RWPE2 (cell line): ENCODE measurements around the gene TECPR1.
A peak's percentile ranks its signal among the peaks of the same experiment; 100 is the strongest.

Experiments used
- ATAC-seq: fragments of 200-7000 bp; cut with Tn5 transposase; 3 replicates; pipeline ENCODE4 v1.9.1; 2021; ENCODE audit warnings: low read depth
- DNase-seq: peaks from one replicate; pipeline ENCODE4 v3.0.0-alpha.2; 2020; ENCODE audit warnings: low spot score
- H3K27ac ChIP-seq: fragments of 450-650 bp; 2 replicates; pipeline ENCODE4 v1.5.1; 2017; ENCODE audit warnings: mild to moderate bottlenecking; ENCODE audit not compliant: poor library complexity, severe bottlenecking
- H3K27me3 ChIP-seq: fragments of 250-450 bp; sonication (Bioruptor Pico); 2 replicates; pipeline ENCODE4 v1.5.1; 2021; ENCODE audit warnings: mild to moderate bottlenecking, moderate library complexity; ENCODE audit not compliant: insufficient read depth, poor library complexity, severe bottlenecking
- H3K36me3 ChIP-seq: fragments of 250-450 bp; sonication (Bioruptor Pico); 2 replicates; pipeline ENCODE4 v1.5.1; 2020; ENCODE audit warnings: low read depth, mild to moderate bottlenecking, moderate library complexity
- H3K4me1 ChIP-seq: fragments of 250-450 bp; sonication (Bioruptor Pico); 2 replicates; pipeline ENCODE4 v1.5.1; 2021; ENCODE audit warnings: mild to moderate bottlenecking, moderate library complexity; ENCODE audit not compliant: insufficient read depth, poor library complexity, severe bottlenecking
- H3K4me3 ChIP-seq: fragments of 250-450 bp; sonication (Bioruptor Pico); 2 replicates; pipeline ENCODE4 v1.5.1; 2021; ENCODE audit warnings: mild to moderate bottlenecking, moderate library complexity; ENCODE audit not compliant: severe bottlenecking
- H3K9me3 ChIP-seq: fragments of 250-450 bp; sonication (Bioruptor Pico); 2 replicates; pipeline ENCODE4 v1.5.1; 2021; ENCODE audit warnings: mild to moderate bottlenecking, moderate library complexity; ENCODE audit not compliant: severe bottlenecking
- TF ChIP-seq, protein P1 (sequence below): fragments of 450-650 bp; IDR thresholded peaks from one replicate; pipeline ENCODE4 v1.5.1; 2017; ENCODE audit warnings: mild to moderate bottlenecking, moderate library complexity; ENCODE audit not compliant: poor library complexity, severe bottlenecking

The TECPR1 gene

GRCh38 chr7:98295467-98296192 lies 43.6 kb upstream of the TECPR1 start:
- Histone ChIP-seq H3K36me3 (peaks cover 80% of the 10 kb centered on the region), H3K27ac (peak overlapping the region; percentile 28), H3K4me3 (no peak overlapping the region), H3K27me3 (no peaks in the 10 kb centered on the region), H3K9me3 (no peaks in the 10 kb centered on the region), H3K4me1 (no peaks in the 10 kb centered on the region)
- TF ChIP-seq, protein P1, sequence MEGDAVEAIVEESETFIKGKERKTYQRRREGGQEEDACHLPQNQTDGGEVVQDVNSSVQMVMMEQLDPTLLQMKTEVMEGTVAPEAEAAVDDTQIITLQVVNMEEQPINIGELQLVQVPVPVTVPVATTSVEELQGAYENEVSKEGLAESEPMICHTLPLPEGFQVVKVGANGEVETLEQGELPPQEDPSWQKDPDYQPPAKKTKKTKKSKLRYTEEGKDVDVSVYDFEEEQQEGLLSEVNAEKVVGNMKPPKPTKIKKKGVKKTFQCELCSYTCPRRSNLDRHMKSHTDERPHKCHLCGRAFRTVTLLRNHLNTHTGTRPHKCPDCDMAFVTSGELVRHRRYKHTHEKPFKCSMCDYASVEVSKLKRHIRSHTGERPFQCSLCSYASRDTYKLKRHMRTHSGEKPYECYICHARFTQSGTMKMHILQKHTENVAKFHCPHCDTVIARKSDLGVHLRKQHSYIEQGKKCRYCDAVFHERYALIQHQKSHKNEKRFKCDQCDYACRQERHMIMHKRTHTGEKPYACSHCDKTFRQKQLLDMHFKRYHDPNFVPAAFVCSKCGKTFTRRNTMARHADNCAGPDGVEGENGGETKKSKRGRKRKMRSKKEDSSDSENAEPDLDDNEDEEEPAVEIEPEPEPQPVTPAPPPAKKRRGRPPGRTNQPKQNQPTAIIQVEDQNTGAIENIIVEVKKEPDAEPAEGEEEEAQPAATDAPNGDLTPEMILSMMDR = no peak
- ATAC-seq = no peak
- DNase-seq = no peak

GRCh38 chr7:98294798-98295382 lies 42.9 kb upstream of the TECPR1 start:
- H3K4me1 ChIP-seq = no peaks in the 10 kb centered on the region
- TF ChIP-seq, protein P1 = peak; percentile 75
- H3K9me3 ChIP-seq = no peaks in the 10 kb centered on the region
- H3K4me3 ChIP-seq = no peak overlapping the region
- H3K36me3 ChIP-seq = peaks cover 80% of the 10 kb centered on the region
- peak overlapping the region; percentile 28 for H3K27ac ChIP-seq
- peak; percentile 73 for DNase-seq
- peak; percentile 83 for ATAC-seq
- no peaks in the 10 kb centered on the region for H3K27me3 ChIP-seq

GRCh38 chr7:98294326-98294725 lies 42.3 kb upstream of the TECPR1 start:
- no peaks in the 10 kb centered on the region for H3K4me1 ChIP-seq
- no peak for DNase-seq
- TF ChIP-seq, protein P1 = no peak
- peak overlapping the region; percentile 28 for H3K27ac ChIP-seq
- peaks cover 82% of the 10 kb centered on the region for H3K36me3 ChIP-seq
- H3K27me3 ChIP-seq = no peaks in the 10 kb centered on the region
- H3K4me3 ChIP-seq = no peak overlapping the region
- no peaks in the 10 kb centered on the region for H3K9me3 ChIP-seq
- ATAC-seq = no peak

DNA sequence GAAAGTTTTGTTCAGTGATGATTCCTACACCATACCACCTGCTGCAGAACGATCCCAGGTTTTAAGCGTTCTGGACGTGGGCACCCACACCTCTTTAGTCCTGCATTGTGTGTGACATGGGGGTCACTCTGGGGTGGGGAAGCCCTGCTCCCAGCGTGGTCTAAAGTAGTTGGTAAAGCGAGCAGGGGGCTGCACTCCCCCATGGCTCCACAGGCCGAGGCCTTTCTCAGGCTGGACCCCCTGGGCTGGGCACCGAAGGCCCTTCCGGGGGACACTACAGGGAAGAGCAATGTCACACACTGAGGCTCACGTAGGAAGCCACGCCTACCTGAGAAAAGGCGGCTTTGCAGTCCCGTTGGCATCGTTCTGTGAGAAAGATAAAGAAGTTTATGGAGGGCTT lies 41.7 kb upstream of the TECPR1 start:
- H3K36me3 ChIP-seq = peaks cover 84% of the 10 kb centered on the region
- TF ChIP-seq, protein P1 = no peak
- H3K4me1 ChIP-seq = no peaks in the 10 kb centered on the region
- DNase-seq = no peak
- H3K27me3 ChIP-seq = no peaks in the 10 kb centered on the region
- H3K4me3 ChIP-seq = no peak overlapping the region
- H3K9me3 ChIP-seq = no peaks in the 10 kb centered on the region
- no peak overlapping the region for H3K27ac ChIP-seq
- no peak for ATAC-seq

GRCh38 chr7:98293265-98293664 lies 41.2 kb upstream of the TECPR1 start:
- TF ChIP-seq, protein P1 = no peak
- H3K4me1 ChIP-seq = peaks cover under 1% of the 10 kb centered on the region
- H3K27ac ChIP-seq = no peak overlapping the region
- H3K9me3 ChIP-seq = no peaks in the 10 kb centered on the region
- ATAC-seq (no peak), DNase-seq (no peak)
- H3K27me3 ChIP-seq = no peaks in the 10 kb centered on the region
- no peak overlapping the region for H3K4me3 ChIP-seq
- peaks cover 89% of the 10 kb centered on the region for H3K36me3 ChIP-seq
